Activated naive CD4-positive, alpha-beta T cell treated with Interleukin-2 at 50 U/mL for 16 hours (primary cell): ENCODE data around the gene COL27A1.
"Not testable (repeated sequence)": the region's sequence is repeated elsewhere in the genome, so short reads cannot be mapped to it uniquely, and the experiment has no call there.

ENCODE experiments used
- DNase-seq: peaks from one replicate; pipeline ENCODE4 v3.0.0-alpha.2; 2020

The COL27A1 gene

DNA sequence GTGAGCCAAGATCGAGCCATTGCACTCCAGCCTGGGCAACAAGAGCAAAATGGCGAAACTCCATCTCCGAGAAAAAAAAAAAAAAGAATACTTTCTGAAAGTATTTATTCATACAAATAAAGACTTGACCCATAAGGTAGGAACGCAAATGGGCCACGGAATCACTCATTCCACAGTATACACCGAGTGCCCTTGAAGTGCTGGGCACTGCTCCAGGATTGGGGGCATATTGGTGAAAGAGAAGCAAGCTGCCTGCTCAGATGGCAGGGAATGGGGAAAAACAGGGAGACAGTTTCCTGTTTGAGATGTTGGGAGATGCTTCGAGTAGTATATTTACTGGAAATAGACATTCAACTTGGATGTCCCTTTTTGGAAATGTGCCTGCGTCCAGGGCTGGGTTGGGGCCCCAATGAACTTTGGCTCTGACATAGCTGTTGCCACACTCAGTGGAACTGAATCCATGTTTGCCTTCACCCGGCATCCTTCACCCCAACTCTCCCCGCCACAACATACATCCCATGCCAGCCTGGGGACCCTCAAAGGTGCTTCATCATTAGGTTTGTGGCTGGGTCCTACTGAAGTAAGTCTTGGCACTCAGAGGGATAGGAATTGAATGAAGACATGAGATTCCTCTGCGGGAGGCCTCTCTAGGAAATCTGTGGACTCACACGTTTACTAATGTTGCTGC is 173.7 kb downstream of the COL27A1 start:
- DNase-seq = not testable (repeated sequence)

- not testable (repeated sequence) for DNase-seq
Observed at GRCh38 chr9:114329625-114330022, 174.3 kb downstream of the COL27A1 start, which contains the start of gene ORM2. ORM2 (plus strand) TSS chr9:114329869; CDS start chr9:114329905, 36 bp downstream.

DNA sequence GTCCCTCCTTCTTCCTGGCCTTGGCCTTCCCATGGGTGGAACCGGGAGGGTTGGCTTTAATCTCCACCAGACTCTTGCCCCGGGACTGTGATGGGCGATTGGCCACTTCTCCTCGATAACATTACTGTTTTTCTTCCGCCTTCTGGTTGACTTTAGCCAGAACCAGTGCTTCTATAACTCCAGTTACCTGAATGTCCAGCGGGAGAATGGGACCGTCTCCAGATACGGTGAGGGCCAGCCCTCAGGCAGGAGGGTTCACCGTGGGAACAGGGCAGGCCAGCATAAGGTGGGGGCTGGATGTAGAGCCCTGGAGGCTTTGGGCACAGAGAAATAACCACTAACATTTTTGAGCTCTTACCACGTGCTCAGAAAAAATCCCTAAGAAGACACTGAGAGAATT is 175.3 kb downstream of the COL27A1 start:
- DNase-seq = no peak

GRCh38 chr9:114331229-114332195 is 176.2 kb downstream of the COL27A1 start:
- DNase-seq = not testable (repeated sequence)

DNA sequence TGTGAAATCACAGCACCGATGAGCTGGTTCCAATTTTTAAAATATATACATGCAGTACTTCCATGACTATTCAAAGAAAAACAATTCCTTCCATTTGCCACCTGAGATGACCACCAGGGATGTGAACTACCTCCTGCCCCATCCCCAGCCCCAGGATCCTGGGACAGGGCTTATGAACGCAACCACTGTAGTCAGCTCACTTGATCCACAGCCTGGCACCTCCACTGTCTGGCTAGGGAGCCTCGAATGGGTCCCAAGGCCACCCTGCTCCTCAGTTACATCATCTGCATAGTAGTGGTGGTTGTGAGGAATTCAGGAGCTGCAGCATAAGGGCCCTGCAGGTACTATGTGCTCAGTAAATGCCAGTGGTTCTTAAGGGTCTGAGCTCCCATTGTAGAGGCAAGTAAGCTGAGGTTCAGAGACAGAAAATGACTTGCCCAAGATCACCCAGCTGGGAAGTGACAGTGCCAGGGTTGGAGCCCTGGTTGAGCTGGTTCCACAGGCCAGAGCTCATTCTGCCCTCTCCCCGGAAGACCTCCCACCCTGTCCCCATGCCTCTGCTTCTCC is 177.2 kb downstream of the COL27A1 start:
- DNase-seq = not testable (repeated sequence)

GRCh38 chr9:114333718-114334117 is 178.4 kb downstream of the COL27A1 start:
- DNase-seq = not testable (repeated sequence)

DNA sequence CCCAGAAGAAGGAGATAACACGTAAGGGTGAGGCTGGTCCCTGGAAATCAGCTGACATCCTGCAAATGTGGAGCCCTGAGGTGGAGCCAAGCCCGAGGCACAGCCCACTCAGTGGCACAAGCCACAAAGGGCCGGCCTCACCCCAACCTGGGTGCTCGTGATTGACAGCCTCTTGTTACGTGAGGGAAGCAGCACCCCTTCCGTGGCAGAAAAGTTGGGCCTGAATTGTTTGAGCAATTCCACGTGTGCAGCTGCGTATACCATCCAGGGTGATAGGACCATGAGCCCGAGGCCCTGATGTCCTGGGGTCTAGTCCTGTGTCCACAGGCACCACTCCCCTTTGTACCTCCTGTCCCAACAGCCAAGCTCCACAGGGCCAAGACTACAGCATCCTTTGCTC is 179.2 kb downstream of the COL27A1 start:
- no peak for DNase-seq

- DNase-seq = no peak
Observed at GRCh38 chr9:114335745-114336144, 180.4 kb downstream of the COL27A1 start.

- DNase-seq = no peak
Observed at GRCh38 chr9:114336157-114336556, 180.8 kb downstream of the COL27A1 start.

GRCh38 chr9:114336699-114337395 is 181.5 kb downstream of the COL27A1 start:
- no peak for DNase-seq

DNA sequence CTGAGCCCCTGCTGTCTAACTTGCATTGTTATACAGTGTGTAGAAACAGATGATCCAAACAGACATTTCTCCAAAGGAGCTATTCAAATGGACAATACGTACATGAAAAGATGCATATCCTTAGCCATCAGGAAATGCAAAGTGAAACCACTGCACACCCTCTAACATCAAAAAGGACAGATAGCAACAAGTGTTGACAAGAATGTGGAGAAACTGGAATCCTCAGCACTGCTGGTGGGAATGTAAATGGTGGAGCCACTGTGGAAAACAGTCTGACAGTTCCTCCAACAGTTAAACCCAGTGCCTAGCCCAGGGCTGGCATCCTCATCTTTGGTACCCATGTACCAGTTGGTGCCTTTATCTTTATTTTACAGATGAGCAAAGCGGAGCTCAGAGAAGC is 182.8 kb downstream of the COL27A1 start:
- no peak for DNase-seq

GRCh38 chr9:114339130-114339908 is 184.0 kb downstream of the COL27A1 start:
- peak; percentile 62 for DNase-seq

GRCh38 chr9:114341152-114341830 is 186.0 kb downstream of the COL27A1 start:
- no peak for DNase-seq

DNA sequence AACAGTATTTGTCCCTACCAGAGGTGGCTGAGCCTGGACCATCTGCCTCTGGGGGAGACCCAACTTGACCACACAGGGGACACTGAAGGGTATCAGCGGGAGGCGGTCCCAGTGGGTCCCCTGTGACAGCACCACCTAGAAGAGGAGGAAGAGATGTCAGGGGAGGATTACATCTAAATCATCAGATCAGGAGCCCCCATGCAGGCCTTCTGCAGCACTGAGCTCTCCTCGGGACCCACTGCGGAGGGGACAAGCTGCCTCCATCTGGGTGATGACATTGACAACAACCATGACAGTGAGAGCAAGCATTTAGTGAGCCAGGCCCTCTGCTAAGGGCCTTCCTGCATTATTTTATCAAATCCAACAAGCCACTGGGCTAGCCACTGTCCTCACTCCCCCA is 186.7 kb downstream of the COL27A1 start:
- DNase-seq = no peak

- DNase-seq = no peak
Observed at GRCh38 chr9:114342755-114343440, 187.6 kb downstream of the COL27A1 start.

DNA sequence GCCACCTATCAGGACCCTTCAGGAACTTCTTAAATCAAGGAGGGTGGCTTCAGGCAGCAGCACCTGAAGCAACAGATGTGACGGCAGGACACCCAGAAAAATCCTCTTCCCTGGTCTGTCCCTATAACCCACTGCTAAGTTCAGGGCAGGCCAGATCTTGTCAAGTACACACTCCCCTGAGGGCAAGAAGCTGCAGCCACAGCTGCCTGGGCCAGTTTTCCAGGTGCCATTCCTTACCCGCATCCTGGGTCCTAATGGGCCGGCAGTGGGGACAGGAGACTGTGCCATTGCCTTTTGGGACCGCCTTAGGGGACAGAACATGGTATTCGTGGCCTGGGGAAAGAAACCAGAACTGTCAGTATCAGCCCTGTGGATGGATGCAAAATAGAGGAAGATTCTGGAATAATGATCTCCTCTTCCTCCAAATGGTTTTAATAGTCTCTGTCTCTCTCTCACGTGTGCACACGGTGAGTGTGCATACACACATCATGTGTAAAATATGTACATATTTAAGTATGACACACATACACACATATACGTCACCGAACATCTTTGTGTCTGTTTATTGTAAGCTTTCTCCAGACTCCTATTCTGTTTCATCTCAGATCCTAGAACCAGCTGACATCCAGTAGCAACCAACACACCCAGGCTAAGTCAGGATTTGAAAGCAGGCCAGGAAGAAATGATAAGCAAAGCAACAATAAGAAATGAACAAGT is 188.3 kb downstream of the COL27A1 start:
- DNase-seq = no peak

DNA sequence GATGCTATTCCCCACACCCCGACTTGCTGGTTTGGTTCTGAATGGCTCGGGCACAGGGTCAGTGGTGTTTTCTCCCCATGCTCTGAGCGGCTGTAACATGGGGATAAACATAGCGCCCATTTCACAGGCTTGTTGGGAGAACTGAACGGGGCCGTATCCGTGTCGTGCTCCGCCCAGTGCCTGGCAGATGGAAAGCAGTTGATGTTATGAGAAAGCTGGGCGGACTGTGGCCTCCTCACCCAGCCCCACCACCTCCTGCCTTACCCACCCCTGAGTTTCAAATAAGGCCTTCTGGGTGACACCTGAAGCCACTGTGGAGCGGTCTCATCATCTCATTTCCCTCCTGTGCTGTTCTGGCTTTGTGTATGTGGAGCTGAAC is 188.8 kb downstream of the COL27A1 start:
- DNase-seq = no peak

DNA sequence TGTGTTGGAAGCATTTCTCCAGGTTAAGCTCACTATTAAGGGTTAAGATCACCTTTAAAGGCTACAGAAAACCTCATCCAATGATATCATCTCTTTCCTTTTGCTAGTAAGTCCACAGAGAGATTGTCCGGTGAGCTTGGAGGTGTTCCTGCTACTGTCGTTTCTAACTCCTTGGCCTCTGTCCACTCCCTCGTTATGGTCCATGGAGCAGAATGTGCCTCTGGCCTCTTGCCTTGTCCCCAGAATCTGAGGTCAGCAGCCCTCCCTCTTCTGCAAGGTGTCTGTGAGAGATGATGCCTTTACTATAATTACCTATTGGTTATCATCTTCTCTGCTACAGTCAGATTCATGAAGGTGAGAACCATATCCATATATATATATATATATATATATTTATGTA is 189.4 kb downstream of the COL27A1 start:
- no peak for DNase-seq

- DNase-seq = no peak
Observed at GRCh38 chr9:114345493-114346065, 190.2 kb downstream of the COL27A1 start.

GRCh38 chr9:114346146-114346545 is 190.8 kb downstream of the COL27A1 start:
- no peak for DNase-seq
